GM12878 (cell line): Measurements from ENCODE around the gene EBF3. TPM values are rescaled to one million over a fixed set of nuclear protein-coding genes. Genes with fewer than 3 reads are reported as not detected.

Experiments
- ATAC-seq: fragments of 200-7000 bp; cut with Tn5 transposase; 3 replicates; pipeline ENCODE4 v1.9.1; 2020; ENCODE audit warnings: mild to moderate bottlenecking, moderate library complexity
- BruUV-seq: library from RNA; stranded (reverse); fragments of 400-500 nt; replicated peaks from 2 replicates; lab custom pipeline; 2021; lab: Mats Ljungman, UMichigan
- CTCF ChIA-PET: fragments of 300-600 bp; sonication (Branson Sonifier 250); formaldehyde crosslinking; extraction: SDS; loops from one replicate; lab custom pipeline; 2021; ENCODE audit warnings: inconsistent platforms; lab: Yijun Ruan, JAX
- POLR2A ChIA-PET: fragments of 350-600 bp; formaldehyde crosslinking; extraction: SDS; loops from one replicate; lab custom pipeline; 2021; ENCODE audit warnings: inconsistent platforms; lab: Charles Lee
- RAD21 ChIA-PET: fragments of 300-600 bp; sonication (Branson Sonifier 250); formaldehyde crosslinking; loops from one replicate; lab custom pipeline; 2023; ENCODE audit warnings: antibody characterized with exemption; ENCODE audit not compliant: unreplicated experiment; lab: Charles Lee
- SMC1A ChIA-PET: fragments of 300-600 bp; sonication (Branson Sonifier 250); formaldehyde crosslinking; loops from one replicate; lab custom pipeline; 2023; ENCODE audit not compliant: unreplicated experiment, uncharacterized antibody; lab: Charles Lee
- DNase-seq: peaks from one replicate; pipeline ENCODE4 v3.0.0-alpha.2; 2011; ENCODE audit warnings: low read depth, low spot score
- FAIRE-seq: peaks from 3 replicates; lab custom pipeline; 2011; peaks lifted over from hg19 to GRCh38; lab: Jason Lieb, UNC
- H2AFZ ChIP-seq: 2 replicates; pipeline ENCODE4 v1.6.0; 2011; ENCODE audit warnings: low read depth, low read length, control low read depth; ENCODE audit not compliant: control insufficient read depth
- H3K27ac ChIP-seq: 2 replicates; pipeline ENCODE4 v1.5.1; 2011; ENCODE audit warnings: control low read depth; ENCODE audit not compliant: control insufficient read depth, insufficient read depth
- H3K27me3 ChIP-seq, 2 experiments: replicated peaks in 1 of 2; 2 replicates each; pipeline versions ENCODE4 v1.6.0 to v1.6.1; 2011; ENCODE audit warnings: low read length in 1 of 2; ENCODE audit not compliant: control insufficient read depth in 2 of 2, insufficient read depth in 2 of 2
- H3K36me3 ChIP-seq, 2 experiments: 2 replicates each; pipeline ENCODE4 v1.5.1; 2011; ENCODE audit warnings: low read length in 1 of 2; ENCODE audit not compliant: control insufficient read depth in 2 of 2, insufficient read depth in 2 of 2
- H3K4me1 ChIP-seq: 2 replicates; pipeline ENCODE4 v1.6.1; 2011; ENCODE audit warnings: mild to moderate bottlenecking, low read length, moderate library complexity, mixed read lengths; ENCODE audit not compliant: control insufficient read depth, insufficient read depth
- H3K4me2 ChIP-seq: 2 replicates; pipeline ENCODE4 v1.6.0; 2011; ENCODE audit warnings: control low read depth; ENCODE audit not compliant: control insufficient read depth, insufficient read depth
- H3K4me3 ChIP-seq: fragments of 200-600 bp; sonication (generic); 2 replicates; pipeline ENCODE4 v1.5.1; 2016
- H3K79me2 ChIP-seq: 2 replicates; pipeline ENCODE4 v1.6.0; 2011; ENCODE audit warnings: low read length; ENCODE audit not compliant: control insufficient read depth, insufficient read depth
- H3K9ac ChIP-seq: 2 replicates; pipeline ENCODE4 v1.8.0; 2011; ENCODE audit warnings: low read length, control low read depth, mixed read lengths; ENCODE audit not compliant: control insufficient read depth, insufficient read depth
- H3K9me3 ChIP-seq: replicated peaks from 3 replicates; pipeline ENCODE4 v1.5.1; 2011; ENCODE audit warnings: mild to moderate bottlenecking, low read length; ENCODE audit not compliant: control insufficient read depth, insufficient read depth
- H4K20me1 ChIP-seq: 2 replicates; pipeline ENCODE4 v1.6.0; 2011; ENCODE audit not compliant: control insufficient read depth, insufficient read depth
- ATF7 ChIP-seq: fragments of 450-650 bp; IDR thresholded peaks from 2 replicates; pipeline ENCODE4 v1.6.1; 2016; ENCODE audit warnings: low read depth, mild to moderate bottlenecking
- ETV6 ChIP-seq, 2 experiments: fragments of 450-650 bp in 1 of 2; IDR thresholded peaks in 1 of 2; conservative IDR thresholded peaks in 1 of 2; 2 replicates each; pipeline ENCODE4 v1.6.1; 2014; ENCODE audit warnings: antibody characterized with exemption in 1 of 2, borderline replicate concordance in 1 of 2, low read depth in 1 of 2, mild to moderate bottlenecking in 1 of 2, moderate library complexity in 1 of 2
- FOS ChIP-seq: IDR thresholded peaks from 3 replicates; pipeline ENCODE4 v1.6.1; 2011; ENCODE audit warnings: borderline replicate concordance; ENCODE audit not compliant: insufficient read length; ENCODE audit errors: extremely low read depth
- IRF5 ChIP-seq: fragments of 450-650 bp; IDR thresholded peaks from 2 replicates; pipeline ENCODE4 v1.6.1; 2017; ENCODE audit warnings: borderline replicate concordance
- SMAD5 ChIP-seq: IDR thresholded peaks from 2 replicates; pipeline ENCODE4 v1.6.1; 2016; ENCODE audit warnings: antibody characterized with exemption, low read depth
- SREBF1 ChIP-seq: IDR thresholded peaks from 2 replicates; pipeline ENCODE4 v1.6.1; 2012; ENCODE audit warnings: mild to moderate bottlenecking, low read length
- TARDBP ChIP-seq: IDR thresholded peaks from 2 replicates; pipeline ENCODE4 v1.6.1; 2016; ENCODE audit warnings: borderline replicate concordance
- WGBS: methylation state at CpG from one replicate; pipeline ENCODE4 v1.1.6; 2016; ENCODE audit warnings: low lambda C conversion rate; ENCODE audit not compliant: insufficient replicate concordance, insufficient coverage; ENCODE audit errors: missing lambda C conversion rate; 5-methylcytosine and 5-hydroxymethylcytosine counted together
- in situ Hi-C: fragments of 300-500 bp; cut with MboI; formaldehyde crosslinking; loops from 9 replicates; pipeline ENCODE4 v1.14.3; 2018; ENCODE audit warnings: mixed read lengths
- intact Hi-C: fragments of 100-400 bp; cut with micrococcal nuclease; formaldehyde crosslinking; loops from one replicate; pipeline ENCODE4 v1.14.2; 2022; ENCODE audit not compliant: unreplicated experiment
- polyA plus RNA-seq, 11 experiments: library from polyadenylated mRNA; depleted of rRNA in 4 of 11; unstranded in 6 of 11; stranded (reverse) in 5 of 11; fragments of >200 nt; fragmentation: Nextera tagmentation in 4 of 11; fragmentation: Illumina TruSeq in 1 of 11; extraction: Ambion mirVana in 4 of 11; extraction: Trizol in 1 of 11; gene quantifications; 1 replicate in 1 of 11; 2 replicates in 10 of 11; pipeline versions ENCODE4 v1.2.1 to v1.2.3, GENCODE V29; 2011 to 2016; ENCODE audit warnings: inconsistent platforms in 2 of 11, missing spikeins in 2 of 11, low read depth in 1 of 11
- total RNA-seq, 4 experiments: library from RNA; depleted of rRNA in 3 of 4; stranded (reverse); fragments of >200 nt in 3 of 4; fragmentation: Illumina TruSeq in 1 of 4; extraction: Trizol in 1 of 4; gene quantifications; 2 replicates each; pipeline versions ENCODE4 v1.2.1 to v1.2.3, GENCODE V29; 2013 to 2021
- TF ChIP-seq, protein P1 (sequence below): IDR thresholded peaks from 2 replicates; pipeline ENCODE4 v1.6.1; 2012; ENCODE audit warnings: low read length, inconsistent platforms
- TF ChIP-seq, protein P2 (sequence below): fragments of 450-650 bp; IDR thresholded peaks from 2 replicates; pipeline ENCODE4 v1.6.1; 2017; ENCODE audit warnings: mild to moderate bottlenecking

Gene EBF3
- total and polyA plus RNA-seq, 10 of the 15 experiments (the other 5 are each of a cell fraction or from before 2014, with no cell fraction given), result not detected

DNA sequence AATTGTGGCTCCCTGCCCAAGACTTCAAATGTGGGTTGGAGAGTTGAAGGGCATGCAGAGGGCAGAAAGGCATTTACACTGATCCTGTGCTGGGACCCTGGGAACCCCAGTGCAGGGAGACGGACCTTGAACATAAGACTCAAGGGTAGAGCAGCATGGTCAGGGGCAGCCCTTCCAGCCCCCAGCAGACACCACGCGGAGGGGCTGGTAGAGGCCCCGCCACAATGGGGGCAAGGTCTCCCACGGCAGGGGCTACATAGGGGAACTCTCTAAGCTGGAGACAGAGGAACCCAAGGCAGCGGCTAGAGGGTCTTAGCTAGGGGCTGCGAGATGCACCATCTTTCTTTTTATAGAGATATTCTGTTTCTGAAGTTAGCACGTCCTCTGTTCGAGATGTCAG, 45.2 kb upstream of the EBF3 start:
- Histone ChIP-seq H3K27ac (no peak overlapping the region), H2AFZ (no peak overlapping the region), H3K79me2 (no peaks in the 10 kb centered on the region), H3K9ac (no peak overlapping the region), H3K4me2 (no peak overlapping the region), H4K20me1 (no peaks in the 10 kb centered on the region), H3K27me3 (no peaks in the 10 kb centered on the region), H3K4me1 (no peaks in the 10 kb centered on the region), H3K36me3 (no peaks in the 10 kb centered on the region), H3K4me3 (no peak overlapping the region), H3K9me3 (no peaks in the 10 kb centered on the region)
- ChIA-PET RAD21 (no interaction called here), SMC1A (no interaction called here), CTCF (no interaction called here), POLR2A (no interaction called here)
- BruUV-seq, result no TSS peak
- intact Hi-C loops, result no loop called here
- ATAC-seq (no peak), DNase-seq (no peak), FAIRE-seq (no peak)
- in situ Hi-C loops, result no loop called here
- WGBS, result 37% methylated on average over 9 of the region's 9 CpGs
- TF ChIP-seq, protein P1, sequence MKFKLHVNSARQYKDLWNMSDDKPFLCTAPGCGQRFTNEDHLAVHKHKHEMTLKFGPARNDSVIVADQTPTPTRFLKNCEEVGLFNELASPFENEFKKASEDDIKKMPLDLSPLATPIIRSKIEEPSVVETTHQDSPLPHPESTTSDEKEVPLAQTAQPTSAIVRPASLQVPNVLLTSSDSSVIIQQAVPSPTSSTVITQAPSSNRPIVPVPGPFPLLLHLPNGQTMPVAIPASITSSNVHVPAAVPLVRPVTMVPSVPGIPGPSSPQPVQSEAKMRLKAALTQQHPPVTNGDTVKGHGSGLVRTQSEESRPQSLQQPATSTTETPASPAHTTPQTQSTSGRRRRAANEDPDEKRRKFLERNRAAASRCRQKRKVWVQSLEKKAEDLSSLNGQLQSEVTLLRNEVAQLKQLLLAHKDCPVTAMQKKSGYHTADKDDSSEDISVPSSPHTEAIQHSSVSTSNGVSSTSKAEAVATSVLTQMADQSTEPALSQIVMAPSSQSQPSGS, result no peak

DNA sequence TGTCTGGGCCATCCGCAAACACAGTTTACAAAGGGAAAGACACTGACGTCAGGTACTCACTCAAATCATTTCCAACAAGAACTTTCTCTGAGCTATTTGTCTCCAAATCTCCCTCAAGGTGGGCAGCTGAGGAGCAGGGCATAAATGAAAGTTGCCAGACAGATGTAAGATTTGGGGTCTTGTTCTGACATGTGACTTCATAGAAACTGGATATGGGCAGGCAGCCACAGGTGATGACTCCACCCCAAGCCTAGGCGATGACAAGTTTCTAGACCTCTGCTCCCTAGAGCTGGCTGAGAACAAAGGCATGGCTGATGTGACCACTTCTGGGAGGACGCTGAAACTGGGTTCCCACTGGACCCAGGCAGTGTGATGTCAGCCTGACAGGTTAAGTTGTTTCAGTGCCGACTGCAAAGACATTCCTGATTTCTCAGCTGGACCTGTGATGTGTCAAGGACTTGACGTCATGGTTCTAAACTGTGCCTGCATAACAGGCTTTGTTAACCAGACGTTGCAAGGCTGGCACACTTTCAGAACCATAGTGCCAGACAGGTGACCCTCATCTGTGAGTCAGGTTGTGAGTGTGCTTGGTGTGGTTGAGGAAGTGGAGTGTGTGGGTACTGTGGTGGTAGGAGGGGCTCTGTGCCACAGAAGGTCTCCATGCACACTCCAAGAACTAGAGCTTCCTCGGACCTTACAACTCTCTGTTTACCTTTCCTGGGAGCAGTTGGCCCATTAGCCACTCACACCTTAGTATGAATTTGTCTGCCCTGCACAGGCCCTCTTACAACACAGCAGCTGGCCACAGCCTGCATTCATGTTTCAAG, 39.9 kb upstream of the EBF3 start:
- BruUV-seq, result no TSS peak
- SMC1A ChIA-PET, result no interaction called here
- Histone ChIP-seq H2AFZ (no peak overlapping the region), H3K4me2 (no peak overlapping the region), H3K9me3 (no peaks in the 10 kb centered on the region), H3K79me2 (no peaks in the 10 kb centered on the region), H4K20me1 (no peaks in the 10 kb centered on the region), H3K27ac (no peak overlapping the region), H3K4me1 (no peaks in the 10 kb centered on the region), H3K27me3 (no peaks in the 10 kb centered on the region), H3K36me3 (no peaks in the 10 kb centered on the region), H3K9ac (no peak overlapping the region), H3K4me3 (no peak overlapping the region)
- ATAC-seq (no peak), DNase-seq (no peak), FAIRE-seq (no peak)
- WGBS, result 26% methylated on average over 8 of the region's 8 CpGs
- POLR2A ChIA-PET, result no interaction called here
- CTCF ChIA-PET, result no interaction called here
- in situ Hi-C loops (no loop called here), intact Hi-C loops (no loop called here)
- RAD21 ChIA-PET, result no interaction called here
- no peak for TF ChIP-seq TARDBP
- TF ChIP-seq IRF5, result no peak
- no peak for TF ChIP-seq SMAD5
- no peak for TF ChIP-seq SREBF1
- TF ChIP-seq FOS, result no peak
- TF ChIP-seq, protein P2, sequence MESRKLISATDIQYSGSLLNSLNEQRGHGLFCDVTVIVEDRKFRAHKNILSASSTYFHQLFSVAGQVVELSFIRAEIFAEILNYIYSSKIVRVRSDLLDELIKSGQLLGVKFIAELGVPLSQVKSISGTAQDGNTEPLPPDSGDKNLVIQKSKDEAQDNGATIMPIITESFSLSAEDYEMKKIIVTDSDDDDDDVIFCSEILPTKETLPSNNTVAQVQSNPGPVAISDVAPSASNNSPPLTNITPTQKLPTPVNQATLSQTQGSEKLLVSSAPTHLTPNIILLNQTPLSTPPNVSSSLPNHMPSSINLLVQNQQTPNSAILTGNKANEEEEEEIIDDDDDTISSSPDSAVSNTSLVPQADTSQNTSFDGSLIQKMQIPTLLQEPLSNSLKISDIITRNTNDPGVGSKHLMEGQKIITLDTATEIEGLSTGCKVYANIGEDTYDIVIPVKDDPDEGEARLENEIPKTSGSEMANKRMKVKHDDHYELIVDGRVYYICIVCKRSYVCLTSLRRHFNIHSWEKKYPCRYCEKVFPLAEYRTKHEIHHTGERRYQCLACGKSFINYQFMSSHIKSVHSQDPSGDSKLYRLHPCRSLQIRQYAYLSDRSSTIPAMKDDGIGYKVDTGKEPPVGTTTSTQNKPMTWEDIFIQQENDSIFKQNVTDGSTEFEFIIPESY, result no peak
- TF ChIP-seq ETV6 (conservative IDR thresholded peaks at IDR 0.05 in 1 of 2, IDR thresholded peaks at IDR 0.05 in 1 of 2; ENCODE audit: borderline replicate concordance in 1 of 2, low read depth in 1 of 2), result no peak
- TF ChIP-seq ATF7, result no peak
